WI38 (cell line): ENCODE data around the gene SARS2.

Experiments
- H3K4me3 ChIP-seq: 2 replicates; pipeline ENCODE4 v1.5.1; 2011; ENCODE audit warnings: low read depth, mild to moderate bottlenecking, control low read depth, low read length
- TF ChIP-seq, protein P1 (sequence below): IDR thresholded peaks from 2 replicates; pipeline ENCODE4 v1.5.1; 2012; ENCODE audit warnings: low read depth, mild to moderate bottlenecking, control low read depth, low read length

SARS2 gene

GRCh38 chr19:38929929-38930775 lies at the start of gene SARS2:
SARS2 (minus strand) TSS chr19:38930763; CDS start chr19:38930736, 27 bp downstream.
- H3K4me3 ChIP-seq = peak within 1 kb of the TSS; percentile 96
- TF ChIP-seq, protein P1, sequence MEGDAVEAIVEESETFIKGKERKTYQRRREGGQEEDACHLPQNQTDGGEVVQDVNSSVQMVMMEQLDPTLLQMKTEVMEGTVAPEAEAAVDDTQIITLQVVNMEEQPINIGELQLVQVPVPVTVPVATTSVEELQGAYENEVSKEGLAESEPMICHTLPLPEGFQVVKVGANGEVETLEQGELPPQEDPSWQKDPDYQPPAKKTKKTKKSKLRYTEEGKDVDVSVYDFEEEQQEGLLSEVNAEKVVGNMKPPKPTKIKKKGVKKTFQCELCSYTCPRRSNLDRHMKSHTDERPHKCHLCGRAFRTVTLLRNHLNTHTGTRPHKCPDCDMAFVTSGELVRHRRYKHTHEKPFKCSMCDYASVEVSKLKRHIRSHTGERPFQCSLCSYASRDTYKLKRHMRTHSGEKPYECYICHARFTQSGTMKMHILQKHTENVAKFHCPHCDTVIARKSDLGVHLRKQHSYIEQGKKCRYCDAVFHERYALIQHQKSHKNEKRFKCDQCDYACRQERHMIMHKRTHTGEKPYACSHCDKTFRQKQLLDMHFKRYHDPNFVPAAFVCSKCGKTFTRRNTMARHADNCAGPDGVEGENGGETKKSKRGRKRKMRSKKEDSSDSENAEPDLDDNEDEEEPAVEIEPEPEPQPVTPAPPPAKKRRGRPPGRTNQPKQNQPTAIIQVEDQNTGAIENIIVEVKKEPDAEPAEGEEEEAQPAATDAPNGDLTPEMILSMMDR = peak; percentile 98

GRCh38 chr19:38979812-38980211 lies 49.2 kb upstream of the SARS2 start:
- H3K4me3 ChIP-seq = no peak overlapping the region

DNA sequence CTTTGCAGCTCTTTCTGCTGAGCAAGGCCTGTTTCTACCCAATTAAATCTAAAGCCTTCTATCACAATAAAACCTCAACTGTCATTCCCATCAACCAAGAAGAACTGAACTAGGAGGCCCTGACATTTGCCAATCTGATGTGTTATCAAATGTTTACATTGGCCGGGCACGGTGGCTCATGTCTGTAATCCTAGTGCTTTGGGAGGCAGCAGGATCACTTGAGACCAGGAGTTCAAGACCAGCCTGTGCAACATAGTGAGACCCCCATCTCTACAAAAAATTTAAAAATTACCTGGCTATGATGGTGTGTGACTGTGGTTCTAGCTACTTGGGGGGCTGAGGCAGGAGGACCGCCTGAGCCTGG lies 47.7 kb upstream of the SARS2 start:
- H3K4me3 ChIP-seq = no peak overlapping the region
- TF ChIP-seq, protein P1 = no peak

More at GRCh38 chr19:38979812-38980211, 49.2 kb upstream of the SARS2 start:
- TF ChIP-seq, protein P1 = no peak

GRCh38 chr19:38977445-38978325 lies 47.1 kb upstream of the SARS2 start:
- TF ChIP-seq, protein P1 = no peak
- no peak overlapping the region for H3K4me3 ChIP-seq

- peak overlapping the region; percentile 72 for H3K4me3 ChIP-seq
- TF ChIP-seq, protein P1 = no peak
Observed at GRCh38 chr19:38975861-38976271, 45.3 kb upstream of the SARS2 start.

- TF ChIP-seq, protein P1 = no peak
- H3K4me3 ChIP-seq = peak within 1 kb of the TSS; percentile 72
Observed at GRCh38 chr19:38975214-38975860, 44.8 kb upstream of the SARS2 start, which contains the start of gene FBXO17. FBXO17 (minus strand) TSS chr19:38975742; CDS start chr19:38950319, 25,423 bp downstream.
